ENCODE data around the gene ZNF217. TPM values are rescaled to one million over a fixed set of nuclear protein-coding genes. Genes with fewer than 3 reads are reported as not detected.

Gene ZNF217
- total RNA-seq (2022; extraction: Qiagen RNA extraction): 14.0 to 30.1 TPM (median 20.7 TPM) in 5 replicates

DNA sequence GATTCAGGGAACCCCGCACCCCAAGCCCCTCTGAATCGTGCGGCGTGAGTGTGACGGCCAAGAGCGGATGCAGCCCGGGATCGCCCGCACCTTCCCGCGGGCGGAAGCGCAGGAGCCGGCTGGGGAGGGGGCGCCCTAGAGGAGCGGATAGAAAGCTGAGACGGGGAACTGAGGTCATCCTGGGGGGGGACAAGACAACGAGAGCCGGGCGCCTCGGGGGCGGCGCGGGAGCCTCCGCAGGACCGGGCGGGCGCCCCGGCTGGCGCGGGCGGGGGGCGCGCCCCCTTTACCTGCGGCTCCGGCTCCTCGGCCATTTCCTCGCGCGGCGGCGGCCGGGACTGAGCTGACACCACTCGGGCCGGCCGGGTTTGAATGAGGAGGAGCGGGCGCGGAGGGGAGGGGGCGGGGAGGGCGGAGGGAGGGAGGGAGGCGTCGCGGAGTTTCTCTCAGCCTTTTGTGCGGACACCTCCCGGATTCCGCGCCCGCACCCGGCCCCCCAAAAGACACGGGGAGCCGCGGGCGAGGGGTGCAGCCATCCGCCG, at the start of gene ZNF217:
Gene ZNF217, minus strand, starts transcription at position 374 of the 542 bp plus-strand sequence. CDS start 11,013 bp downstream, outside the sequence.

